ENCODE data around the gene COX6A1. TPM values are rescaled to one million over a fixed set of nuclear protein-coding genes. Genes with fewer than 3 reads are reported as not detected.

Gene COX6A1
- total RNA-seq, 1 experiment from 2014 or later: 2,042 TPM

DNA sequence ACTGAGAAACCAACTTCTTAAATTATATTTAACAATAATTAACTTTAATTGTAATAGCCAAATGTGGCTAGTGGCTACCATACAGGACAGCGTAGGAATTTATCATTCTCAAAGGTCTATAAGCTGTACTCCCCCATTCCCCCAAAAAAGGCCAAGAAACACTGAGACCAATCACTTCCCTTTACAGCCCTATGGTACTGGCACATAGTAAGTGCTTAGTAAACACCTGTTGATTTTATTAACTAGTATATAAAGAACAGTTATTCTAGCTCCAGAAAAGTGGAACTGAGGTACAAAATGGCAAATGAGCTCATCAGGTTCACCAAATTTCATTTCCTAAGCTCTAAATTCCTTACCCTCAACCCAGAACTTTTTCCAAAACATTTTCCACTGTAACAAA lies 37.7 kb downstream of the COX6A1 start:
- ATAC-seq: no peak
- POLR2A ChIA-PET (ENCODE audit: unreplicated experiment): no interaction called here

GRCh38 chr12:120479458-120479857 lies 41.5 kb downstream of the COX6A1 start:
- TF ChIP-seq EZH2phosphoT487 (IDR thresholded peaks at IDR 0.05; ENCODE audit: borderline replicate concordance, low read length) (no peak), EZH2 (IDR thresholded peaks at IDR 0.05; ENCODE audit: low read length, unreplicated experiment) (no peak)
- TF ChIP-seq, protein P1, sequence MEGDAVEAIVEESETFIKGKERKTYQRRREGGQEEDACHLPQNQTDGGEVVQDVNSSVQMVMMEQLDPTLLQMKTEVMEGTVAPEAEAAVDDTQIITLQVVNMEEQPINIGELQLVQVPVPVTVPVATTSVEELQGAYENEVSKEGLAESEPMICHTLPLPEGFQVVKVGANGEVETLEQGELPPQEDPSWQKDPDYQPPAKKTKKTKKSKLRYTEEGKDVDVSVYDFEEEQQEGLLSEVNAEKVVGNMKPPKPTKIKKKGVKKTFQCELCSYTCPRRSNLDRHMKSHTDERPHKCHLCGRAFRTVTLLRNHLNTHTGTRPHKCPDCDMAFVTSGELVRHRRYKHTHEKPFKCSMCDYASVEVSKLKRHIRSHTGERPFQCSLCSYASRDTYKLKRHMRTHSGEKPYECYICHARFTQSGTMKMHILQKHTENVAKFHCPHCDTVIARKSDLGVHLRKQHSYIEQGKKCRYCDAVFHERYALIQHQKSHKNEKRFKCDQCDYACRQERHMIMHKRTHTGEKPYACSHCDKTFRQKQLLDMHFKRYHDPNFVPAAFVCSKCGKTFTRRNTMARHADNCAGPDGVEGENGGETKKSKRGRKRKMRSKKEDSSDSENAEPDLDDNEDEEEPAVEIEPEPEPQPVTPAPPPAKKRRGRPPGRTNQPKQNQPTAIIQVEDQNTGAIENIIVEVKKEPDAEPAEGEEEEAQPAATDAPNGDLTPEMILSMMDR (conservative IDR thresholded peaks at IDR 0.05; ENCODE audit: low read depth, low read length): no peak

More for the DNA sequence above, 37.7 kb downstream of the COX6A1 start:
- H3K79me2 ChIP-seq (ENCODE audit: low read length): peaks cover 34% of the 10 kb centered on the region
- no peaks in the 10 kb centered on the region for H3K36me3 ChIP-seq (ENCODE audit: low read depth, low read length)
- CTCF ChIA-PET: interaction anchor here (0.6 kb wide), 1 partner anchor 282 kb away, joined by 3 read pairs; no protein-coding TSS in a partner anchor
- H3F3A ChIP-seq (ENCODE audit: low read length, unreplicated experiment): peaks cover 5% of the 10 kb centered on the region
- H3K9me2 ChIP-seq (replicated peaks; ENCODE audit: low read length): no peaks in the 10 kb centered on the region
- no peak overlapping the region for H3K4me2 ChIP-seq (ENCODE audit: low read length)
- TF ChIP-seq, protein P1 (conservative IDR thresholded peaks at IDR 0.05; ENCODE audit: low read depth, low read length): no peak
- TF ChIP-seq EZH2 (IDR thresholded peaks at IDR 0.05; ENCODE audit: low read length, unreplicated experiment) (no peak), EZH2phosphoT487 (IDR thresholded peaks at IDR 0.05; ENCODE audit: borderline replicate concordance, low read length) (no peak)
- BruUV-seq (replicated peaks): no TSS peak
- intact Hi-C loops (cut with micrococcal nuclease): no loop called here
- H3K4me3 ChIP-seq (ENCODE audit: low read length): no peak overlapping the region
- DNase-seq: no peak
- no peak overlapping the region for H3K9ac ChIP-seq (ENCODE audit: low read length)
- no peaks in the 10 kb centered on the region for H4K20me1 ChIP-seq (ENCODE audit: low read length)
- H3K27me3 ChIP-seq (ENCODE audit: low read length): no peaks in the 10 kb centered on the region
- H3K4me1 ChIP-seq (ENCODE audit: insufficient read depth, low read length): peaks cover 44% of the 10 kb centered on the region
- peak overlapping the region; percentile 76; the same call in 1 of the 2 replicates for H3K27ac ChIP-seq (ENCODE audit: low read length)
- no peaks in the 10 kb centered on the region for H3K9me3 ChIP-seq (ENCODE audit: low read length)
- no peak overlapping the region for H2AFZ ChIP-seq (ENCODE audit: low read length)

GRCh38 chr12:120480211-120480610 lies 42.3 kb downstream of the COX6A1 start:
- intact Hi-C loops (cut with micrococcal nuclease): no loop called here
- Histone ChIP-seq H3K27me3 (ENCODE audit: low read length) (no peaks in the 10 kb centered on the region), H3K79me2 (ENCODE audit: low read length) (peaks cover 8% of the 10 kb centered on the region), H3K27ac (ENCODE audit: low read length) (no peak overlapping the region), H2AFZ (ENCODE audit: low read length) (no peak overlapping the region), H3K4me2 (ENCODE audit: low read length) (no peak overlapping the region), H3K9ac (ENCODE audit: low read length) (no peak overlapping the region), H3K4me3 (ENCODE audit: low read length) (no peak overlapping the region), H3F3A (ENCODE audit: low read length, unreplicated experiment) (no peaks in the 10 kb centered on the region), H3K4me1 (ENCODE audit: insufficient read depth, low read length) (peaks cover 19% of the 10 kb centered on the region), H4K20me1 (ENCODE audit: low read length) (no peaks in the 10 kb centered on the region), H3K9me3 (ENCODE audit: low read length) (no peaks in the 10 kb centered on the region), H3K36me3 (ENCODE audit: low read depth, low read length) (no peaks in the 10 kb centered on the region), H3K9me2 (replicated peaks; ENCODE audit: low read length) (no peaks in the 10 kb centered on the region)
- DNase-seq (no peak), ATAC-seq (peak; percentile 19; the same call in 1 of the 2 replicates)
- CTCF ChIA-PET: no interaction called here
- BruUV-seq (replicated peaks): no TSS peak
- POLR2A ChIA-PET (ENCODE audit: unreplicated experiment): no interaction called here
- TF ChIP-seq, protein P1 (conservative IDR thresholded peaks at IDR 0.05; ENCODE audit: low read depth, low read length): no peak
- TF ChIP-seq EZH2 (IDR thresholded peaks at IDR 0.05; ENCODE audit: low read length, unreplicated experiment) (no peak), EZH2phosphoT487 (IDR thresholded peaks at IDR 0.05; ENCODE audit: borderline replicate concordance, low read length) (no peak)

More at GRCh38 chr12:120479458-120479857, 41.5 kb downstream of the COX6A1 start:
- ChIA-PET POLR2A (ENCODE audit: unreplicated experiment) (no interaction called here), CTCF (no interaction called here)
- Histone ChIP-seq H2AFZ (ENCODE audit: low read length) (no peak overlapping the region), H3K4me2 (ENCODE audit: low read length) (no peak overlapping the region), H3K4me3 (ENCODE audit: low read length) (no peak overlapping the region), H3K36me3 (ENCODE audit: low read depth, low read length) (no peaks in the 10 kb centered on the region), H3K79me2 (ENCODE audit: low read length) (peaks cover 10% of the 10 kb centered on the region), H3K27ac (ENCODE audit: low read length) (no peak overlapping the region), H3K9ac (ENCODE audit: low read length) (no peak overlapping the region), H3K27me3 (ENCODE audit: low read length) (no peaks in the 10 kb centered on the region), H4K20me1 (ENCODE audit: low read length) (no peaks in the 10 kb centered on the region), H3K4me1 (ENCODE audit: insufficient read depth, low read length) (peaks cover 24% of the 10 kb centered on the region), H3F3A (ENCODE audit: low read length, unreplicated experiment) (no peaks in the 10 kb centered on the region), H3K9me2 (replicated peaks; ENCODE audit: low read length) (no peaks in the 10 kb centered on the region), H3K9me3 (ENCODE audit: low read length) (no peaks in the 10 kb centered on the region)
- intact Hi-C loops (cut with micrococcal nuclease): no loop called here
- BruUV-seq (replicated peaks): no TSS peak
- DNase-seq (no peak), ATAC-seq (0 out of 2 replicates have a peak, but pooled peaks have one; percentile 6)

All from PC-3 (cell line).